Neural crest cell (in vitro differentiated cells): ENCODE data around the gene MAL. TPM values are rescaled to one million over a fixed set of nuclear protein-coding genes. Genes with fewer than 3 reads are reported as not detected.

ENCODE experiments used
- DNase-seq: peaks from one replicate; pipeline ENCODE4 v3.0.0; 2021; ENCODE audit warnings: low read depth, mixed read lengths, low spot score
- H3K27ac Mint-ChIP-seq: one replicate; pipeline ENCODE4 v1.8.0; 2021; ENCODE audit warnings: mild to moderate bottlenecking, mixed read lengths; ENCODE audit not compliant: unreplicated experiment
- H3K27me3 Mint-ChIP-seq: 2 replicates; pipeline ENCODE4 v1.8.0; 2021; ENCODE audit warnings: low read depth, mild to moderate bottlenecking, mixed read lengths
- H3K36me3 Mint-ChIP-seq: 2 replicates; pipeline ENCODE4 v1.8.0; 2021; ENCODE audit warnings: low read depth, mild to moderate bottlenecking, mixed read lengths
- H3K4me1 Mint-ChIP-seq: 2 replicates; pipeline ENCODE4 v1.8.0; 2021; ENCODE audit warnings: mixed read lengths
- H3K4me3 Mint-ChIP-seq: one replicate; pipeline ENCODE4 v1.8.0; 2021; ENCODE audit warnings: mild to moderate bottlenecking, mixed read lengths
- H3K9me3 Mint-ChIP-seq: 2 replicates; pipeline ENCODE4 v1.8.0; 2021; ENCODE audit warnings: mixed read lengths
- CTCF ChIP-seq: fragments of 200-600 bp; sonication (generic); conservative IDR thresholded peaks from 2 replicates; pipeline ENCODE4 v1.5.0; 2021; ENCODE audit warnings: antibody characterized with exemption, mild to moderate bottlenecking
- total RNA-seq: library from RNA; stranded (reverse); gene quantifications from 2 replicates; pipeline ENCODE4 v1.2.1, GENCODE V29; 2021

The MAL gene
- total RNA-seq, 1 donor from 2014 or later: 0.65 TPM

GRCh38 chr2:95017836-95018235, 7.7 kb upstream of the MAL start:
- no peak for TF ChIP-seq CTCF
- no peaks in the 10 kb centered on the region for H3K36me3 Mint-ChIP-seq
- H3K4me3 Mint-ChIP-seq: no peak overlapping the region
- H3K27ac Mint-ChIP-seq: no peak overlapping the region
- DNase-seq: no peak
- peaks cover 6% of the 10 kb centered on the region for H3K4me1 Mint-ChIP-seq
- H3K9me3 Mint-ChIP-seq: no peaks in the 10 kb centered on the region
- H3K27me3 Mint-ChIP-seq: peaks cover 34% of the 10 kb centered on the region

DNA sequence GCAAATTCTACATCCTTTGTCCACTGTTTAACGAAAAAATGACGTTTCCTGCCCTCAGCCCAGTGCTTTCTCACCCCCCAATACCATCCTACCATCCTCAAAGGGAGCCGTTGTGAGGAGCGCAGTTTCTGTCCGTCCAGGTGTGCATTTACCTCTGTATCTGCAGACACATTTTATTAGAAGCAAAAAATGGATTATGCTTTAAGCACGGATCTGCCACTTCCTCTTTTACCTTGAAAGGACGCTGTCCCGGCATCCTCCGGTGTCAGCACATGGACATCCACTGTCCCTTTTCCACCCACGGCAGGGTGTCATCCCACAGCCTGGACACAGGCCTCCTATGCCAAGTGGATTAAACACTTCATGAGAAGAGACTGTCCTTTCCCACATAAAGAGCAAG, 7.2 kb upstream of the MAL start:
- TF ChIP-seq CTCF: no peak
- peaks cover 39% of the 10 kb centered on the region for H3K27me3 Mint-ChIP-seq
- peaks cover 6% of the 10 kb centered on the region for H3K4me1 Mint-ChIP-seq
- DNase-seq: no peak
- no peaks in the 10 kb centered on the region for H3K9me3 Mint-ChIP-seq
- H3K4me3 Mint-ChIP-seq: no peak overlapping the region
- H3K36me3 Mint-ChIP-seq: no peaks in the 10 kb centered on the region
- no peak overlapping the region for H3K27ac Mint-ChIP-seq

- peaks cover 6% of the 10 kb centered on the region for H3K4me1 Mint-ChIP-seq
- H3K27me3 Mint-ChIP-seq: peaks cover 46% of the 10 kb centered on the region
- H3K27ac Mint-ChIP-seq: no peak overlapping the region
- DNase-seq: no peak
- H3K9me3 Mint-ChIP-seq: no peaks in the 10 kb centered on the region
- TF ChIP-seq CTCF: no peak
- H3K4me3 Mint-ChIP-seq: no peak overlapping the region
- no peaks in the 10 kb centered on the region for H3K36me3 Mint-ChIP-seq
Measured at GRCh38 chr2:95018861-95019550, 6.5 kb upstream of the MAL start.

DNA sequence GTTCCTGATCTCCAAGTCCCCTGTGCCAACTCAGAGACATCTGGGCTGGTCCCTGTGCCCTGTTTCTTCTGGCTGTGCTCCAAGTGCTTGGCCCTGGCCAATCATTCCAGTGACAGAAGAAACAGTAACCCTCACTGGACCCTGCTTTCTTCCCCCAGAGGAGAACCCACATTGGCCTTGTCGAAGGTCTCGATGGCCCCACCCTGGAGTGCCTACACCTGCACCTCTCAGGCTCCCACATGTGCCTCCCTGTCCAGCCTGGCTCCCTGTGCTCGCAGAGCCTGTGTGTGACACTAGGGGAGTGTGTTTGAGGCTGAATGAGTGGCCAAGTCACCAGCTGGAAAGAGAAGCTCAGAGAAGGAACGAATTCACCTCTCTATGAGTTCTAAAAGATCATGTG, 5.9 kb upstream of the MAL start:
- H3K4me3 Mint-ChIP-seq: no peak overlapping the region
- no peaks in the 10 kb centered on the region for H3K36me3 Mint-ChIP-seq
- peaks cover 52% of the 10 kb centered on the region for H3K27me3 Mint-ChIP-seq
- H3K27ac Mint-ChIP-seq: no peak overlapping the region
- DNase-seq: no peak
- no peaks in the 10 kb centered on the region for H3K9me3 Mint-ChIP-seq
- TF ChIP-seq CTCF: no peak
- peaks cover 10% of the 10 kb centered on the region for H3K4me1 Mint-ChIP-seq

DNA sequence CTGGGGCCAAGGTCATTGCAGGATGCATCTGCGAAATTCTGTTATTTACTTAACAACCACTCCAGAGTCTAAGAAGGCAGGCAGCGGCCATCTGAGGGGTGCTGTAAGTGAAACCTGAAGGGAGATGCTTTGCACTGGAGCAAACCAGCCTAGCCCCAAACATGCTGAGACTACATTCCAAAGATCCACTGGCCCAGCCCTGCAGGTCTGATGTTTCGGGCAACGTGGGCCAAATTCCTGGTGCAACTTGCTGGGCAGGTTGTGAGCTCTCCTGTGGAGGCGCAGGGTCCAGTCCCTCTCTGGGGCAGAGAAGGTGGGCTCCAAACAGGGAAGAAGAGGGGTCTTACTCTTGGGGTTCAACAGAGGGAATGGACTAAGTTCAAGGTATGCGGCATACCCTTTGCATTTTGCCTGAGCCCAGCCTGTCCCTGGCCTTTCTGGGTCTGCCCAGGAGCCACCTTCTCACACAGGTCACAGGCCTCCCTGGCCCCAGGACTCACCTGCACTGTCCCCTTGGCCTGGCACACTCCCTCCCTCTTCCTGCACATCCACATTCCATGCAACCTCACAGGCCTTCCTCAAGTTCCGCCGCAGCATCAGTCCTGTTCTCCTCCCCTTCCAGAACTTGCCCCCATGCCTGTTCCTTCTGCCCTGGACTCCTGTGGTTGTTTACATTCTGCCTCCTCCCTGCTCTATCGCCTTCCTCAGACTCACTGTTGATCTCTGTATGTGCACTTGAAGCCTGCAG, 5.1 kb upstream of the MAL start:
- no peaks in the 10 kb centered on the region for H3K9me3 Mint-ChIP-seq
- no peaks in the 10 kb centered on the region for H3K36me3 Mint-ChIP-seq
- no peak overlapping the region for H3K4me3 Mint-ChIP-seq
- no peak for DNase-seq
- peaks cover 60% of the 10 kb centered on the region for H3K27me3 Mint-ChIP-seq
- peaks cover 13% of the 10 kb centered on the region for H3K4me1 Mint-ChIP-seq
- TF ChIP-seq CTCF: no peak
- H3K27ac Mint-ChIP-seq: peak overlapping the region; percentile 73
